ENCODE measurements around the gene MPL.

- TF ChIP-seq CTCF (IDR thresholded peaks at IDR 0.05) (no peak), POLR2AphosphoS5 (IDR thresholded peaks at IDR 0.05) (no peak), POLR2A (IDR thresholded peaks at IDR 0.05) (peak in 1 of 4 donors; percentile 9)
Observed at GRCh38 chr1:43348343-43348808, 10.8 kb downstream of the MPL start.

Data from upper lobe of left lung (tissue), 4 donors.